Measurements from ENCODE around the gene CDKN1B.

Gene CDKN1B

DNA sequence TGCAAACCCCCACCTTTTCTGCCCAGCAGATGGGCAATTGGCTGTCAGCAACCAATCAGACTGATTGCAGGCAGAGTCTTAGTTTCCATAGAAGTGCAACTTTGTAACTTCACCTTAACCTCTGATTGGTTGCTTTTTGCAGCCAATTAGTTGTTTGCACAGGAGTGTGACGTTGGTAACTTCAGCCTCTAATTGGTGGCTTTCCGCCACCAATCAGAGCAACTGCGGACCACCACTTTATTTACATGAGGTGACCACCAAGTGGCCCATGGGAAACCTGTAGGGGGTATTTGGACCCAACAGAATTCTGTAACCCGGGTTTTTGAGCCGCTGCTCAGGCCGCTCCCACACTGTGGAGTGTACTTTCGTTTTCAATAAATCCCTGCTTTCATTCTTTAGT is 32.3 kb downstream of the CDKN1B start:
- H3K36me3 Mint-ChIP-seq, result peaks cover 2% of the 10 kb centered on the region
- no peaks in the 10 kb centered on the region for H3K9me3 Mint-ChIP-seq
- peaks cover 10% of the 10 kb centered on the region for H3K4me1 Mint-ChIP-seq
- no peak overlapping the region for H3K27ac Mint-ChIP-seq
- no peak overlapping the region for H3K4me3 Mint-ChIP-seq
- no peaks in the 10 kb centered on the region for H3K27me3 Mint-ChIP-seq

- no peak overlapping the region for H3K4me3 Mint-ChIP-seq
- no peaks in the 10 kb centered on the region for H3K4me1 Mint-ChIP-seq
- H3K36me3 Mint-ChIP-seq, result no peaks in the 10 kb centered on the region
- H3K27ac Mint-ChIP-seq, result no peak overlapping the region
- no peaks in the 10 kb centered on the region for H3K27me3 Mint-ChIP-seq
- no peaks in the 10 kb centered on the region for H3K9me3 Mint-ChIP-seq
Observed at GRCh38 chr12:12755923-12756322, 38.8 kb downstream of the CDKN1B start.

GRCh38 chr12:12757121-12757520 is 40.0 kb downstream of the CDKN1B start:
- no peaks in the 10 kb centered on the region for H3K9me3 Mint-ChIP-seq
- H3K4me1 Mint-ChIP-seq, result no peaks in the 10 kb centered on the region
- no peak overlapping the region for H3K27ac Mint-ChIP-seq

GRCh38 chr12:12759234-12759915 is 42.2 kb downstream of the CDKN1B start:
- H3K4me3 Mint-ChIP-seq, result no peak overlapping the region
- no peak overlapping the region for H3K27ac Mint-ChIP-seq
- H3K4me1 Mint-ChIP-seq, result no peaks in the 10 kb centered on the region
- H3K27me3 Mint-ChIP-seq, result no peaks in the 10 kb centered on the region
- peaks cover 2% of the 10 kb centered on the region for H3K36me3 Mint-ChIP-seq
- no peaks in the 10 kb centered on the region for H3K9me3 Mint-ChIP-seq

More at GRCh38 chr12:12757121-12757520, 40.0 kb downstream of the CDKN1B start:
- no peak overlapping the region for H3K4me3 Mint-ChIP-seq
- no peaks in the 10 kb centered on the region for H3K27me3 Mint-ChIP-seq
- H3K36me3 Mint-ChIP-seq, result no peaks in the 10 kb centered on the region

DNA sequence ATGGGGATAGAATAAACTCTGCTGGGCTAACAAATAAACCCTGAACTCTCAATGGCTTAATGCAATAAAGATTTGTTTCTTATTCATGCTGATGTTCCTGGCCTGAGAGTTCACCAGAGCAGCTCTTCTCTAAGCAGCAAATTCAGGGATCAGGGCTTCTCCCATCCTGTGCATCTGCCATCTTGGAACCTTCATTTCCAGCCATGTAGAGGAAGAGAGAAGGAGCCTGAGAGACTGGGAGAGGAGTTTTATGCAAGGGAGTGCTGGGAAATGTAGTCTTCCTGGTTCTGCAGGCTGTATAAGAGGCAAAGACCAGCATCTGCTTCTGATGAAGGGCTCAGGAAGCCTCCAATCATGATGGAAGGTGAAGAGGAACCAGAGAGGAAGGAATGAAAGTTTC is 47.7 kb downstream of the CDKN1B start:
- H3K36me3 Mint-ChIP-seq, result peaks cover 8% of the 10 kb centered on the region
- H3K27me3 Mint-ChIP-seq, result no peaks in the 10 kb centered on the region
- H3K9me3 Mint-ChIP-seq, result no peaks in the 10 kb centered on the region
- H3K4me3 Mint-ChIP-seq, result no peak overlapping the region
- H3K27ac Mint-ChIP-seq, result no peak overlapping the region
- H3K4me1 Mint-ChIP-seq, result no peaks in the 10 kb centered on the region

GRCh38 chr12:12770262-12770661 is 53.1 kb downstream of the CDKN1B start:
- H3K4me1 Mint-ChIP-seq, result no peaks in the 10 kb centered on the region
- peaks cover 11% of the 10 kb centered on the region for H3K36me3 Mint-ChIP-seq
- no peaks in the 10 kb centered on the region for H3K27me3 Mint-ChIP-seq
- peaks cover 9% of the 10 kb centered on the region for H3K9me3 Mint-ChIP-seq
- no peak overlapping the region for H3K27ac Mint-ChIP-seq
- H3K4me3 Mint-ChIP-seq, result no peak overlapping the region
